Transverse colon (tissue), 3 donors: ENCODE data around the gene PLXNB2.
"Not testable (repeated sequence)": the region's sequence is repeated elsewhere in the genome, so short reads cannot be mapped to it uniquely, and the experiment has no call there.

ENCODE experiments used
- CTCF ChIP-seq, 5 experiments: fragments of 200-600 bp in 3 of 5; fragments of 450-650 bp in 2 of 5; sonication (generic) in 3 of 5; IDR thresholded peaks; 1 replicate in 2 of 5; 2 replicates in 3 of 5; pipeline ENCODE4 v1.5.1; 2016 to 2017; ENCODE audit warnings: antibody characterized with exemption in 5 of 5, inconsistent platforms in 3 of 5, mild to moderate bottlenecking in 2 of 5, moderate library complexity in 1 of 5
- POLR2A ChIP-seq: fragments of 450-650 bp; IDR thresholded peaks from one replicate; pipeline ENCODE4 v1.6.1; 2016; ENCODE audit warnings: antibody characterized with exemption, mild to moderate bottlenecking, moderate library complexity

GRCh38 chr22:50273352-50273751 lies 34.1 kb downstream of the PLXNB2 start:
- peak in 1 of 5 experiments; percentile 15 for TF ChIP-seq CTCF (IDR thresholded peaks at IDR 0.05)
- TF ChIP-seq POLR2A = not testable (repeated sequence)
